Breast epithelium (tissue), 3 donors: ENCODE measurements around the gene WWTR1.

Source experiments
- POLR2A ChIP-seq: fragments of 450-650 bp; IDR thresholded peaks from one replicate; pipeline ENCODE4 v1.6.1; 2016; ENCODE audit warnings: antibody characterized with exemption, mild to moderate bottlenecking, moderate library complexity
- POLR2AphosphoS5 ChIP-seq, 3 donors: sonication (generic); formaldehyde crosslinking; IDR thresholded peaks; one replicate each; pipeline ENCODE4 v1.6.1; 2017; ENCODE audit warnings: antibody characterized with exemption in 3 of 3
- TF ChIP-seq, protein P1 (sequence below), 3 donors: fragments of 450-650 bp; IDR thresholded peaks; one replicate each; pipeline ENCODE4 v1.5.1; 2016 to 2017; ENCODE audit warnings: antibody characterized with exemption in 3 of 3, mild to moderate bottlenecking in 3 of 3, moderate library complexity in 3 of 3

DNA sequence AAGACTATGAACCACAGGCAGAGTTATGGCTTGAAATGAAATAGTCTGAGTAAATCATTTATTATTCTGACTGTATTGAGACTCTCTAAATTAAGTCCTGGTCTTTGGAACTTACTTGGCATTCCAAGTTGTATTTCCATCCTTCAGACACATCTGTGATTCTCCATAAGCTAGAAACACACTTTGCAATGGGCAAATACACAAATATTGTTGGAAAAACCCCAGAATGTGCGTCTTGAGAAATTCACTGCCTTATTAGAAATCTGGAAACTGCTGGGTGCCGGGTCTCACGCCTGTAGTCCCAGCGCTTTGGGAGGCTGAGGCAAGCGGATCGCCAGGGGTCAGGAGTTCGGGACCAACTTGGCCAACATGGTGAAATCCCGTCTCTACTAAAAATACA lies 87.8 kb downstream of the WWTR1 start:
- TF ChIP-seq, protein P1, sequence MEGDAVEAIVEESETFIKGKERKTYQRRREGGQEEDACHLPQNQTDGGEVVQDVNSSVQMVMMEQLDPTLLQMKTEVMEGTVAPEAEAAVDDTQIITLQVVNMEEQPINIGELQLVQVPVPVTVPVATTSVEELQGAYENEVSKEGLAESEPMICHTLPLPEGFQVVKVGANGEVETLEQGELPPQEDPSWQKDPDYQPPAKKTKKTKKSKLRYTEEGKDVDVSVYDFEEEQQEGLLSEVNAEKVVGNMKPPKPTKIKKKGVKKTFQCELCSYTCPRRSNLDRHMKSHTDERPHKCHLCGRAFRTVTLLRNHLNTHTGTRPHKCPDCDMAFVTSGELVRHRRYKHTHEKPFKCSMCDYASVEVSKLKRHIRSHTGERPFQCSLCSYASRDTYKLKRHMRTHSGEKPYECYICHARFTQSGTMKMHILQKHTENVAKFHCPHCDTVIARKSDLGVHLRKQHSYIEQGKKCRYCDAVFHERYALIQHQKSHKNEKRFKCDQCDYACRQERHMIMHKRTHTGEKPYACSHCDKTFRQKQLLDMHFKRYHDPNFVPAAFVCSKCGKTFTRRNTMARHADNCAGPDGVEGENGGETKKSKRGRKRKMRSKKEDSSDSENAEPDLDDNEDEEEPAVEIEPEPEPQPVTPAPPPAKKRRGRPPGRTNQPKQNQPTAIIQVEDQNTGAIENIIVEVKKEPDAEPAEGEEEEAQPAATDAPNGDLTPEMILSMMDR (IDR thresholded peaks at IDR 0.05), result no peak
- TF ChIP-seq POLR2A (no peak), POLR2AphosphoS5 (IDR thresholded peaks at IDR 0.05) (no peak)
